Activated T-helper 1 cell treated with Interleukin-2 at 50 U/mL for 16 hours (primary cell): ENCODE data around the gene NCAPD3.
"Not testable (repeated sequence)": the region's sequence is repeated elsewhere in the genome, so short reads cannot be mapped to it uniquely, and the experiment has no call there.

Experiments used
- DNase-seq: peaks from one replicate; pipeline ENCODE4 v3.0.0-alpha.2; 2020; ENCODE audit warnings: low read depth

The NCAPD3 gene

GRCh38 chr11:134131628-134132244, 92.0 kb downstream of the NCAPD3 start:
- DNase-seq, result no peak

GRCh38 chr11:134126217-134126822, 97.4 kb downstream of the NCAPD3 start:
- DNase-seq, result no peak

DNA sequence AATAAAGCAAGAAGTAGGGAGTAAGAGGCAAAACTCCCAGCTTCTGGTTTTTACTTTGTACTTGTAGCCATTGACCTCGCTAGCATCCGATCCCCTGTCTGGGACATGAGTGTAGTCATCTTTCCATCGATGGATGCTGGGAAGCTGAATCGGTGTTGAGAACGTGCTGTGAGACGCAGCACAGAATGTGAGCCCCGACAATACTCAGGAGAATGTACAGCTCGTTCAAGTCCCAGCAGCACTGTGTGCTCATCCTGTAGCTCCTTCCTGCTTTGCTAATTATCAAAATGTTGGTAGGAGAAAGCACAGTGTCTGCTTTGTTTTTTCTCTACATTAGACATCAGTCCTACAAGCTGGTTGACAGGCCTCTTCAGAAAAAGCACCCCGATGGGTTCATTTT, 98.3 kb downstream of the NCAPD3 start:
- no peak for DNase-seq

- DNase-seq, result no peak
Measured at GRCh38 chr11:134124660-134125451, 98.9 kb downstream of the NCAPD3 start.

GRCh38 chr11:134120921-134121526, 102.7 kb downstream of the NCAPD3 start:
- DNase-seq, result no peak

GRCh38 chr11:134120143-134120850, 103.5 kb downstream of the NCAPD3 start:
- no peak for DNase-seq

DNA sequence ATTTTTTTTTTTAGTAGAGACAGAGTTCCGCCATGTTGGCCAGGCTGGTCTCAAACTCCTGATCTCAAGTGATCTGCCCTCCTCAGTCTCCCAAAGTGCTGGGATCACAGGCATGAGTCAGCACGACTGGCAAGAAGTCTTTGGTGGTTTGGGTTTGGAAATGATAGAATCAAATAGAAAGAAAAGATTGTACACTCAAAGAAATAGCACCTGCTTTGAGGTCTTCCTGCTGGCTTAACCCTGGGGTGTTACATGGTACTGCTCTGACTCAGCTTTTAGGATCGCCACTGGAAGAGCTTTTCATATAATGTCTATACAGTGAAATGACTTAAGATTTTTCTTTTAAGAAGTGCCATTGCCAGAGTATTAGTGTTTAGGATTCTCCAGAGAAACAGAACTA, 104.7 kb downstream of the NCAPD3 start:
- DNase-seq, result no peak

- DNase-seq, result no peak
Measured at GRCh38 chr11:134118006-134118405, 105.8 kb downstream of the NCAPD3 start.

GRCh38 chr11:134116210-134116609, 107.6 kb downstream of the NCAPD3 start:
- no peak for DNase-seq

DNA sequence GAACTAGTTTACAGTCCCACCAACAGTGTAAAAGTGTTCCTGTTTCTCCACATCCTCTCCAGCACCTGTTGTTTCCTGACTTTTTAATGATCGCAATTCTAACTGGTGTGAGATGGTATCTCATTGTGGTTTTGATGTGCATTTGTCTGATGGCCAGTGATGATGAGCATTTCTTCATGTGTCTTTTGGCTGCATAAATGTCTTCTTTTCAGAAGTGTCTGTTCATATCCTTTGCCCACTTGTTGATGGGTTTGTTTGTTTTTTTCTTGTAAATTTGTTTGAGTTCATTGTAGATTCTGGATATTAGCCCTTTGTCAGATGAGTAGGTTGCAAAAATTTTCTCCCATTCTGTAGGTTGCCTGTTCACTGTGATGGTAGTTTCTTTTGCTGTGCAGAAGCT, 110.0 kb downstream of the NCAPD3 start:
- DNase-seq, result not testable (repeated sequence)

GRCh38 chr11:134110252-134110815, 113.4 kb downstream of the NCAPD3 start:
- no peak for DNase-seq
